HEK293T (cell line): Measurements from ENCODE around the gene AQP2.

ENCODE experiments used
- CTCF ChIA-PET: fragments of 350-600 bp; formaldehyde crosslinking; extraction: SDS; loops from one replicate; lab custom pipeline; 2021; ENCODE audit warnings: antibody characterized with exemption, inconsistent platforms; lab: Yijun Ruan, JAX
- POLR2A ChIA-PET: fragments of 350-600 bp; formaldehyde crosslinking; extraction: SDS; loops from one replicate; lab custom pipeline; 2020; ENCODE audit warnings: antibody characterized with exemption, inconsistent platforms; lab: Yijun Ruan, JAX
- DNase-seq: peaks from one replicate; pipeline ENCODE4 v3.0.0; 2012; ENCODE audit warnings: mixed read lengths; ENCODE audit errors: extremely low spot score
- ARNT ChIP-seq: fragments of 450-650 bp; IDR thresholded peaks from 2 replicates; pipeline ENCODE4 v1.6.1; 2017; ENCODE audit warnings: mild to moderate bottlenecking
- BHLHE40 ChIP-seq: fragments of 450-650 bp; IDR thresholded peaks from 2 replicates; pipeline ENCODE4 v1.6.1; 2016; ENCODE audit warnings: mild to moderate bottlenecking, moderate library complexity, borderline replicate concordance
- CTBP1 ChIP-seq: fragments of 450-650 bp; IDR thresholded peaks from 2 replicates; pipeline ENCODE4 v1.6.1; 2016; ENCODE audit warnings: borderline replicate concordance
- ELF4 ChIP-seq: fragments of 450-650 bp; IDR thresholded peaks from 2 replicates; pipeline ENCODE4 v1.6.1; 2017; ENCODE audit warnings: antibody characterized with exemption
- FOXA1 ChIP-seq: fragments of 450-650 bp; IDR thresholded peaks from 2 replicates; pipeline ENCODE4 v1.6.1; 2016; ENCODE audit warnings: mild to moderate bottlenecking
- FOXK2 ChIP-seq: fragments of 450-650 bp; IDR thresholded peaks from 2 replicates; pipeline ENCODE4 v1.6.1; 2016; ENCODE audit warnings: mild to moderate bottlenecking
- FOXM1 ChIP-seq: fragments of 450-650 bp; IDR thresholded peaks from 2 replicates; pipeline ENCODE4 v1.6.1; 2017; ENCODE audit warnings: mild to moderate bottlenecking, borderline replicate concordance
- HDGF ChIP-seq: fragments of 450-650 bp; IDR thresholded peaks from 2 replicates; pipeline ENCODE4 v1.6.1; 2017; ENCODE audit warnings: antibody characterized with exemption, borderline replicate concordance
- L3MBTL2 ChIP-seq: fragments of 450-650 bp; conservative IDR thresholded peaks from 2 replicates; pipeline ENCODE4 v1.6.1; 2016; ENCODE audit warnings: mild to moderate bottlenecking
- LEF1 ChIP-seq: fragments of 450-650 bp; IDR thresholded peaks from 2 replicates; pipeline ENCODE4 v1.6.1; 2017; ENCODE audit warnings: mild to moderate bottlenecking, borderline replicate concordance
- NFRKB ChIP-seq: fragments of 450-650 bp; IDR thresholded peaks from 2 replicates; pipeline ENCODE4 v1.6.1; 2016; ENCODE audit warnings: mild to moderate bottlenecking, moderate library complexity
- PKNOX1 ChIP-seq: fragments of 450-650 bp; IDR thresholded peaks from 2 replicates; pipeline ENCODE4 v1.6.1; 2016
- SP1 ChIP-seq: fragments of 450-650 bp; IDR thresholded peaks from 2 replicates; pipeline ENCODE4 v1.6.1; 2017
- SUZ12 ChIP-seq: fragments of 450-650 bp; IDR thresholded peaks from 2 replicates; pipeline ENCODE4 v1.6.1; 2016; ENCODE audit warnings: mild to moderate bottlenecking
- TARDBP ChIP-seq: fragments of 450-650 bp; IDR thresholded peaks from 2 replicates; pipeline ENCODE4 v1.6.1; 2016
- ZNF384 ChIP-seq: fragments of 450-650 bp; IDR thresholded peaks from 2 replicates; pipeline ENCODE4 v1.6.1; 2016

Gene AQP2

GRCh38 chr12:49954863-49955830, 4.6 kb downstream of the AQP2 start:
- no peak for DNase-seq
- TF ChIP-seq SUZ12: no peak
- TF ChIP-seq FOXK2: no peak
- TF ChIP-seq HDGF: no peak
- no peak for TF ChIP-seq FOXM1
- TF ChIP-seq LEF1: no peak
- no peak for TF ChIP-seq FOXA1
- TF ChIP-seq L3MBTL2: no peak
- TF ChIP-seq ZNF384: no peak
- TF ChIP-seq TARDBP: no peak
- TF ChIP-seq ARNT: no peak
- TF ChIP-seq NFRKB: no peak
- TF ChIP-seq ELF4: no peak
- TF ChIP-seq BHLHE40: no peak
- no peak for TF ChIP-seq SP1
- ChIA-PET CTCF (interaction anchor here (1.7 to 4.4 kb wide), 2 partner anchors 10 to 12 kb away, joined by 9 to 12 read pairs; no protein-coding TSS in a partner anchor), POLR2A (no interaction called here)

GRCh38 chr12:49955899-49956662, 5.5 kb downstream of the AQP2 start:
- CTCF ChIA-PET: interaction anchor here (1.7 to 4.4 kb wide), 2 partner anchors 11 kb away, joined by 9 to 12 read pairs; no protein-coding TSS in a partner anchor
- POLR2A ChIA-PET: no interaction called here
- no peak for DNase-seq
- TF ChIP-seq ARNT: no peak
- TF ChIP-seq ZNF384: no peak
- no peak for TF ChIP-seq TARDBP
- TF ChIP-seq HDGF: no peak
- TF ChIP-seq FOXK2: no peak
- no peak for TF ChIP-seq SUZ12
- no peak for TF ChIP-seq FOXA1
- no peak for TF ChIP-seq BHLHE40
- no peak for TF ChIP-seq NFRKB
- TF ChIP-seq FOXM1: no peak
- TF ChIP-seq CTBP1: no peak
- no peak for TF ChIP-seq LEF1
- TF ChIP-seq L3MBTL2: no peak
- TF ChIP-seq PKNOX1: no peak

- ChIA-PET POLR2A (interaction anchor here (1.1 kb wide), 1 partner anchor 215 kb away, joined by 3 read pairs; the partner anchor contains the start of gene TMBIM6), CTCF (interaction anchor here (1.0 to 4.4 kb wide), 2 partner anchors 10 to 11 kb away, joined by 8 to 12 read pairs; no protein-coding TSS in a partner anchor)
- DNase-seq: no peak
- TF ChIP-seq HDGF (no peak), LEF1 (no peak), TARDBP (no peak), CTBP1 (no peak), FOXM1 (no peak), L3MBTL2 (no peak), FOXA1 (no peak), BHLHE40 (no peak), SP1 (no peak), PKNOX1 (no peak), ZNF384 (no peak), FOXK2 (no peak), ARNT (no peak), NFRKB (no peak), SUZ12 (no peak)
Observed at GRCh38 chr12:49956663-49957569, 6.4 kb downstream of the AQP2 start.

- ChIA-PET CTCF (interaction anchor here (1.0 to 4.4 kb wide), 2 partner anchors 10 to 12 kb away, joined by 8 to 12 read pairs; no protein-coding TSS in a partner anchor), POLR2A (interaction anchor here (1.1 kb wide), 1 partner anchor 216 kb away, joined by 3 read pairs; the partner anchor contains the start of gene TMBIM6)
- no peak for TF ChIP-seq FOXM1
- TF ChIP-seq PKNOX1: no peak
- no peak for TF ChIP-seq ZNF384
- TF ChIP-seq BHLHE40: no peak
- TF ChIP-seq LEF1: no peak
- TF ChIP-seq CTBP1: no peak
- no peak for TF ChIP-seq HDGF
- no peak for TF ChIP-seq FOXA1
- TF ChIP-seq ARNT: no peak
- no peak for TF ChIP-seq SP1
- no peak for TF ChIP-seq TARDBP
- no peak for TF ChIP-seq ELF4
- no peak for TF ChIP-seq NFRKB
- no peak for TF ChIP-seq SUZ12
- TF ChIP-seq L3MBTL2: no peak
- TF ChIP-seq FOXK2: no peak
- DNase-seq: no peak
Observed at GRCh38 chr12:49957570-49957967, 7.0 kb downstream of the AQP2 start.
